Measurements from ENCODE around the gene SH3GL1. TPM values are rescaled to one million over a fixed set of nuclear protein-coding genes. Genes with fewer than 3 reads are reported as not detected.

The SH3GL1 gene
- total and polyA plus RNA-seq, 9 of the 15 experiments (the other 6 are each of a cell fraction or from before 2014, with no cell fraction given), result 1.7 to 75.3 (median 25.7) TPM

DNA sequence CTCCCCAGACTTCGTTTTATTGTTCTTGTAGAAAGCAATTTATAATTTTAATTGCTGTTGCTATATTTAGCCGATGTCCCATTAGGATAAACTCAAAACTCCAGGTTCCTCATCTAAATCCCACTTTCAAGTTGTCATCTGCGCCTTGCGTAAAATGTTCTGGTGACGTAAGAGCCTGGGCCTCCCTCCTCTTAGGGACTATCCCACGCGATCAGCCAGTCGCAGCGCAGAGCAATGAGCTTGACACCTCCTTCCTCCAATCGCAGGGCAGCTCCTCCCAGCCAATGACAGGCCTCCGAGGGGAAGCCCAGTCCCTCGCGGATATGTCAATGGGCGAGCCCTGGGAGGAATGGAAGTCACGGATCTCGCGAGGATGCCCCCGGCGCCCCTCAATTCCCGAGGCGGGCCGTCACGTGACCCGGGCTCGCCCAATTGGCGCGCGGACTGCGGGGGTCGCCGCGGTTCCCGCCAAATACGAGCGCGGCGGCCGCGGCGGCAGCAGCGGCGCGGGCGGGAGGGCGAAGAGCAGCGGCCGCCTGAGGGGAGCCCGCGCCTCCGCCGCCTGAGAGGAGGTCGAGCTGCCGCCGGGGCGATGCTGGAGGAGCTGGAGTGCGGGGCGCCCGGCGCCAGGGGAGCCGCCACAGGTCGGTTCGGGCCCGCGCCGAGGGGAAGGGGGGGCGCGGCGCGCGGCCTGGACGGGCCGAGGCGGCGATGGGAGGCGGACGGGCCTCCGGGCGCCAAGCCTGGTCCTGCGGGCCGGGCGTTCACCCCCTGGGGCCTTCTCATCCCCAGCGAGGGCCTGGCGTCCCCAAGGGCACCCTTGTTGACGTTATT is 2.0 kb upstream of the SH3GL1 start, which contains the start of gene CHAF1A (continued):
- TF ChIP-seq, protein P1, sequence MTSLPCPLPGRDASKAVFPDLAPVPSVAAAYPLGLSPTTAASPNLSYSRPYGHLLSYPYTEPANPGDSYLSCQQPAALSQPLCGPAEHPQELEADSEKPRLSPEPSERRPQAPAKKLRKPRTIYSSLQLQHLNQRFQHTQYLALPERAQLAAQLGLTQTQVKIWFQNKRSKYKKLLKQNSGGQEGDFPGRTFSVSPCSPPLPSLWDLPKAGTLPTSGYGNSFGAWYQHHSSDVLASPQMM (CRISPR knock-in tag; IDR thresholded peaks at IDR 0.05), result no peak
- peak; percentile 98 for TF ChIP-seq NFYB (IDR thresholded peaks at IDR 0.05; ENCODE audit: extremely low read depth, insufficient read length)
- TF ChIP-seq ZNF780A (CRISPR knock-in tag; IDR thresholded peaks at IDR 0.05), result no peak
- TF ChIP-seq ATF7 (IDR thresholded peaks at IDR 0.05), result peak; percentile 98
- TF ChIP-seq CEBPB (tag; IDR thresholded peaks at IDR 0.05), result peak; percentile 96
- no peak for TF ChIP-seq ZNF551 (CRISPR knock-in tag; IDR thresholded peaks at IDR 0.05)
- TF ChIP-seq RB1 (IDR thresholded peaks at IDR 0.05; ENCODE audit: low read depth), result peak; percentile 100
- TF ChIP-seq CCAR2 (IDR thresholded peaks at IDR 0.05; ENCODE audit: low read depth, low read length), result no peak
- peak; percentile 88; the same call in 1 of the 2 replicates for TF ChIP-seq HMGXB4 (CRISPR knock-in tag; IDR thresholded peaks at IDR 0.05)
- TF ChIP-seq ZNF79 (CRISPR knock-in tag; IDR thresholded peaks at IDR 0.05; ENCODE audit: low read depth), result no peak
- no peak for TF ChIP-seq KAT7 (CRISPR knock-in tag; IDR thresholded peaks at IDR 0.05; ENCODE audit: borderline replicate concordance)
- 0 out of 4 replicates have a peak, but pooled peaks of 1 of the 2 experiments have one; percentile 65 for TF ChIP-seq MLX (CRISPR knock-in tag; conservative IDR thresholded peaks at IDR 0.05)
- TF ChIP-seq ATF3 (IDR thresholded peaks at IDR 0.05), result peak; percentile 96
- TF ChIP-seq ATF3 (CRISPR knock-in tag; conservative IDR thresholded peaks at IDR 0.05), result peak; percentile 32; the same call in 1 of the 2 replicates
- TF ChIP-seq ZNF121 (CRISPR knock-in tag; conservative IDR thresholded peaks at IDR 0.05), result no peak
- TF ChIP-seq HNRNPH1 (optimal IDR thresholded peaks at IDR 0.05; ENCODE audit: low read depth, low read length), result no peak
- 0 out of 2 replicates have a peak, but pooled peaks have one; percentile 26 for TF ChIP-seq SOX6 (IDR thresholded peaks at IDR 0.05)
- peak; percentile 62 to 72; a peak in 3 of 4 replicates for TF ChIP-seq FOXK2 (conservative IDR thresholded peaks at IDR 0.05 in 1 of 2, IDR thresholded peaks at IDR 0.05 in 1 of 2; ENCODE audit: low read depth in 2 of 2)
- no peak for TF ChIP-seq STAT5A (IDR thresholded peaks at IDR 0.05; ENCODE audit: borderline replicate concordance, low read length)
- no peak for TF ChIP-seq ZNF174 (CRISPR knock-in tag; IDR thresholded peaks at IDR 0.05)
- TF ChIP-seq, protein P2, sequence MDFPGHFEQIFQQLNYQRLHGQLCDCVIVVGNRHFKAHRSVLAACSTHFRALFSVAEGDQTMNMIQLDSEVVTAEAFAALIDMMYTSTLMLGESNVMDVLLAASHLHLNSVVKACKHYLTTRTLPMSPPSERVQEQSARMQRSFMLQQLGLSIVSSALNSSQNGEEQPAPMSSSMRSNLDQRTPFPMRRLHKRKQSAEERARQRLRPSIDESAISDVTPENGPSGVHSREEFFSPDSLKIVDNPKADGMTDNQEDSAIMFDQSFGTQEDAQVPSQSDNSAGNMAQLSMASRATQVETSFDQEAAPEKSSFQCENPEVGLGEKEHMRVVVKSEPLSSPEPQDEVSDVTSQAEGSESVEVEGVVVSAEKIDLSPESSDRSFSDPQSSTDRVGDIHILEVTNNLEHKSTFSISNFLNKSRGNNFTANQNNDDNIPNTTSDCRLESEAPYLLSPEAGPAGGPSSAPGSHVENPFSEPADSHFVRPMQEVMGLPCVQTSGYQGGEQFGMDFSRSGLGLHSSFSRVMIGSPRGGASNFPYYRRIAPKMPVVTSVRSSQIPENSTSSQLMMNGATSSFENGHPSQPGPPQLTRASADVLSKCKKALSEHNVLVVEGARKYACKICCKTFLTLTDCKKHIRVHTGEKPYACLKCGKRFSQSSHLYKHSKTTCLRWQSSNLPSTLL (IDR thresholded peaks at IDR 0.05), result no peak

All from K562 (cell line).